Right ventricle myocardium superior (tissue), 1 donor: ENCODE results near the gene DERA. TPM values are rescaled to one million over a fixed set of nuclear protein-coding genes. Genes with fewer than 3 reads are reported as not detected.
"Not testable (repeated sequence)": the region's sequence is repeated elsewhere in the genome, so short reads cannot be mapped to it uniquely, and the experiment has no call there.

Source experiments
- ATAC-seq: fragments of 200-7000 bp; cut with Tn5 transposase; one replicate; pipeline ENCODE4 v1.9.1; 2020; ENCODE audit warnings: mild to moderate bottlenecking; ENCODE audit not compliant: poor library complexity
- DNase-seq: peaks from one replicate; pipeline ENCODE4 v3.0.0-alpha.2; 2020
- intact Hi-C: fragments of 100-400 bp; cut with DNase I; formaldehyde crosslinking; loops from one replicate; pipeline ENCODE4 v1.11.2; 2022
- total RNA-seq: library from RNA; stranded (reverse); fragmentation: NEBNext Ultra II Directional; extraction: Animal tissue kit (Norgen Biotek cat#: 25700); gene quantifications from one replicate; pipeline ENCODE4 v1.2.1, GENCODE V29; 2021
- donor health status: DM: no; HTN: yes; CAD: no; lungs with severe emphysema.

DERA gene
- total RNA-seq, 1 donor from 2014 or later: 15.9 TPM

DNA sequence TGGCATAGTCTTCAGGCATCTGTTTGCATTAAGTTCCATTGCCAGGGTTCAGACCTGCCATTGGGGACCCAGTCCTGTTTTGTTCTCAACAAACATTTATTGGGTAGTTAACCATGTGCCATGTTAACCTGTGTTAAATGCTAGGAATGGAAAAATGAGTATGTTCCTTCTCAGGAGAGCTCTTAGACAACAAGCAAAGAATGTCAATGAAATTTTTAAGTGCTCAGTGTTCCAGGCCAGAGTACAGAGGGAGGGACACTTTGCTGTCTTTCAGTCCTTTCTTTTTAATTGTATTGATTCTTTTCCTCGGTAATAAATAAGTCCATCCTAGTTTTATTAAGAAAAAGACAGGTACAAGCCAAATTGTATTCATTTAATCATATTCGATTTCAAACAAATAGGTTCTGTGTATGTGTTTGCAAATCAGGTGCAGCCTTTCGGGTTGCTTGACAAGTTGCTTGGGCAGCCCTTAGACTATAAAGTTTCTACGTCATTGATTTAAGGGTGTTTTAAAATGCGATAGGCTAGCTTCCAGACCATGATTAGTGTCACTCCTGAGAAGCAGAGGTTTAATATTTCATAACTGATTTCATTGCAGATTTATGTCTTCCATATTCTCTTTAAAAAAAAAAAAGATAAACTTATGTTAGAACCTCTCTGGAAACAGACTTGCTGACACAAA is 123.1 kb downstream of the DERA start:
- DNase-seq (no peak), ATAC-seq (no peak)
- intact Hi-C loops: no loop called here

DNA sequence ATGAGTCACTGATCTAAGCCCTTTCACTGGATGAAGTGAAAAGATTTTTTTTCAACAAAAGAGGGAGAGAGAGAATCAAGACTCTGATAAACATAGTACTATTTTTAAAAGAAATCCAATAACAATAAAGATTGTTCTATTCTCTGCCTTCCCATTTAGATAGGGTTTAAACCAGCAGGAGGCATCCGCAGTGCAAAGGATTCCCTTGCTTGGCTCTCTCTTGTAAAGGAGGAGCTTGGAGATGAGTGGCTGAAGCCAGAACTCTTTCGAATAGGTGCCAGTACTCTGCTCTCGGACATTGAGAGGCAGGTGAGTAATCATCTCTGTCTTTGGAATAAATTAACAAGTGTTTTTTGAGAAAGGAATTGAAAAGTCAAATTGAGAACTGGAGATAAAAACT is 124.9 kb downstream of the DERA start:
- intact Hi-C loops: no loop called here
- DNase-seq: no peak

DNA sequence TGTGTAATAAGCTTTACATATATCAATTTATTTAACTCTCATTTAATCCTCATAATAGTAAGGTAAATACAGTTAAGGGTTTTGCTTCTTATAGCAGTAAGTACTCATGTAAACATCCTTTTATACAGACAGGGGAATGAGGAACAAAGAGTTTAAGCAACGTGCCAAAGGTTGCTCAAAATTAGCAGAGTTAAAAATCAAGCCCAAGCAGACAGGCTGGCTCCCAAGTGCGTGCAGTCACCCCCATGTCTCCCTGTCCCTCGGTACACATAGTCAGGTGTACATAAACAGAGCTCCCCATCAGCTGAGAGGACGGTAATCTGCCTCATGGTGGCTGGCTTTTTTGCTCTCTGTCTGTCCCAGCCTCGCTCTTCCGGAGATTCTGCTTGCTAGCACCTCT is 126.4 kb downstream of the DERA start:
- intact Hi-C loops: no loop called here
- DNase-seq (no peak), ATAC-seq (no peak)

More for the DNA sequence above, 124.9 kb downstream of the DERA start:
- ATAC-seq: no peak

DNA sequence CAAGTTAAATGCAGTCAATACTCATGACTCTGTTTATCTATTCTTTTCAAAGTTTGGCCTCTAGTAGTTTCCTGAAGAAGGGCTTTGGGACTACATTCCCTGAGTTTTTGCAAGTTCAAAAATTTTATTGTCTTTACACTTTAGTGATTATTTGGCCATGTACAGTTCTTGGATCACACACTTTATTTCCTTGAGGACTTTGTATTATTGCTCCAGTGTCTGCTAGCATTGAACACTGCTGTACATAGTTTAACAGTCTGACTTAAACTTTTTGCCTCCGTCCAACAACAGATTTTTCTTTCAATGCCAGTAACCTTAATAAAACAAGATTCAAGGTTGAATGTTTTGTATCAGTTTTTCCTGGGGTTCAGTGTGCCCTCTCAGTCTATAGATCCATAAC is 132.3 kb downstream of the DERA start:
- DNase-seq (no peak), ATAC-seq (no peak)
- intact Hi-C loops: no loop called here

DNA sequence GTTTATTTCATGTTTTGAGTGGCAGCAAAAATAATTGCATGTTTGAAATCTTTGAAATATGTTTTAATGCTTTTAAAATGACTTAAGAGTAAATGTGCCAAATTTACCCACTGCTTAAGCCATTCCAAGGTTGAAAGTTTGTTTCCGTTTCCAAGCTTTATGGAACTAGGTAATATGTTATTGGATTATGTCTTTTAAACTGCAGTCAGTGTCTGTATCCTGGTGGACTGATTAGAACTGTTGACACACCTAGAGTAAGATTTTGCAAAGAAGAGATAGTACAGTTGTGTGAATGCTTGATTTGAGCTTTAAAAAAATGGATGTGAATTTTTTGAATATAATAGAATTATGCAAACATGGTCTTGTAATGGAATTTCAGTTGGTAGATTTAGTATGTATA is 135.1 kb downstream of the DERA start:
- intact Hi-C loops: no loop called here
- no peak for ATAC-seq
- DNase-seq: no peak

DNA sequence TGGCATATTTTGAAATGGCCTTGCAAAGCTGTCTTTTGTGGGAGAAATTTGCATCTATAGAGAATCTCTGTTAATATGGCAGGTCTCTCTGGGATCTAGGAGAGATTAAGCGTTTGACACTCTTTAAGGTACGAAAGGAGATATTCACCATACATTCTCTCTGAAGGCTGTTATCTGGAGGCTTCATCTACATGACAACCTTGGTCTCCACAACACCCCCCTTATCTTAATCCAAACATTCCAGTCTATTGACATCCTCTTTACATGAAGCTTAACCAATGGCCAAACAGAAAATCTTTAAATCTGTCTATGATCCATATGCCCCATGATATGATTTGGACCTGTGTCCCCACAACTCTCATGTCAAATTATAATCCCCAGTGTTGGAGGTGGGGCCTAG is 137.4 kb downstream of the DERA start:
- DNase-seq: no peak
- intact Hi-C loops: no loop called here

DNA sequence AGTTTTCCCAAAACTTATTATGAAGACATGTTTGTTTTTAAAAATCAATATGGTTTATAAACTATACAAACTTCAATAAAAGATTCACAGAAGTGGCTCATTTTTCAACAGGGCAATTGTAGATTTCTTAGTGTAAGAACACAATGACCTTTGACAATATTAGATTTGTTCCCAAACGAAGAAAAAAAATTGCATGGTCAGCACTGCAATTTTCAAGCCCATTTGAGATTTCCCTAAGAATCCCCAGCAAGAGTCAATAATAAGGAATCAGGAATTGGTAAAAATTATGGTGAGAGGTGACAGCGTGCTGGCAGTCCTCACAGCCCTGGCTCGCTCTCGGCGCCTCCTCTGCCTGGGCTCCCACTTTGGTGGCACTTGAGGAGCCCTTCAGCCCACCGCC is 145.8 kb downstream of the DERA start:
- no peak for ATAC-seq
- intact Hi-C loops: no loop called here
- DNase-seq: no peak

More for the DNA sequence above, 137.4 kb downstream of the DERA start:
- ATAC-seq: no peak

DNA sequence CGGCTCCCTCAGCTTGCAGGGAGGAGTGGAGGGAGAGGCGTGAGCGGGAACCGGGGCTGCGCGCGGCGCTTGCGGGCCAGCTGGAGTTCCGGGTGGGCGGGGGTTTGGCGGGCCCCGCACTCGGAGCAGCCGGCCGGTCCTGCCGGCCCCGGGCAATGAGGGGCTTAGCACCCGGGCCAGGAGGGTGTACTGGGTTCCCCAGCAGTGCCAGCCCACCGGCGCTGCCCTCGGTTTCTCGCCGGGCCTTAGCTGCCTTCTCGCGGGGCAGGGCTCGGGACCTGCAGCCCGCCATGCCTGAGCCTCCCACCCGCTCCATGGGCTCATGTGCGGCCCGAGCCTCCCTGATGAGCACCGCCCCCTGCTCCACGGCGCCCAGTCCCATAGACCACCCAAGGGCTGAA is 146.2 kb downstream of the DERA start:
- intact Hi-C loops, DNase-seq, ATAC-seq: not testable (repeated sequence)

DNA sequence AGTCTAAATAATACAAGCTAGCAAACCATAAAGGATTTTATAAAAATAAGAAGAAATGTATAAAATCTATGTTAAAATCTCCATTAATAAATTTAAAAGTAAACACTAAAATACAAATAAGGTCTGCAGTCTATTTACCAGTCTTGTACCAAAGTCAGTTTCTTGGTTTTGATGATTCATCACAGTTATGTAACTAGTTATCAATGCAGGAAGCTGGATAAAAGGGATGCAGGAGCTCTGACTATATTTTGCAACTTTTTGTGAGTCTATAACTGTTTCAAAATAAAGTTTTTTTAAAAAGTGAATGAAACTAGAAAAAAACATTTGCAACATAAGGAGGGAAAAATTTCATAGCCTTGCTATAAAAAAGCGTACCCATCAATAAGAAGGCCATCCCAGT is 151.5 kb downstream of the DERA start:
- intact Hi-C loops: no loop called here
- ATAC-seq (no peak), DNase-seq (no peak)

DNA sequence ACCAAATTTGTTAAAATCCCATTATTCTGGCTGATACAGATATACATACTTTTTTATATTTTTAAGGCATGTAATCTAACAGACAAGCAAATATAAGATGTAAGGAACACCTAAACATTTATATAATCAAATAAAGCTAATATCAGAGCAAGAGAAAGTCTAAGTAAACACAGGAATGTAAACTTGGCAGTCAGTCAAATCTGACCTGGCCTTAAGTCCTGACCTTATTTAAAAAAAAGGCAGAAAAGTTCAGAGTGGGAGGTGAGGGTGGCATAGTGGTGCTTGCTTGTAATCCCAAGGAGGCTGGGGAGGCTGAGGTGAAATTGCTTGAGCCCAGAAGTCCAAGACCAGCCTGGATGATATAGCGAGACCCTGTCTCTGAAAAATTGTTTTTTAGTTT is 152.6 kb downstream of the DERA start:
- intact Hi-C loops: no loop called here
- DNase-seq: no peak
- no peak for ATAC-seq

DNA sequence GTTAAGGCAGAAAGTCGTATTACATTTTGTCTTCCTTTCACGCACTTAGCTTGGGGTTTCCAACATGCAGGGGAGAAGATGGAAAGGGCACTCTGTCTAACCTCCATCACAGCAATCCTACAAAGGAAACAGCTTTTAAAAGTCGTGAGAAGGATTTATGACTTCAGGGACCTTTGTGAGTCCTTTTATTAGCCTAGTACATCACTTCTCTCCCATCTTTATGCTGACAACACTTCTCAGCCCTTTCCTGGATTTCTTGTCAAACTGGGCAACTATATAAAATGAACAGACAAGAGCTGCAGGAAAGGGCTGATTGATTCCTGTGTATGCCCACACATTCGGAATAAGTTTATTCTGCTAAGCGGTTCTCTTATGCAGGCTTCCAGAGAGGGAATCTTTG is 159.0 kb downstream of the DERA start:
- ATAC-seq: no peak
- no peak for DNase-seq
- intact Hi-C loops: no loop called here

DNA sequence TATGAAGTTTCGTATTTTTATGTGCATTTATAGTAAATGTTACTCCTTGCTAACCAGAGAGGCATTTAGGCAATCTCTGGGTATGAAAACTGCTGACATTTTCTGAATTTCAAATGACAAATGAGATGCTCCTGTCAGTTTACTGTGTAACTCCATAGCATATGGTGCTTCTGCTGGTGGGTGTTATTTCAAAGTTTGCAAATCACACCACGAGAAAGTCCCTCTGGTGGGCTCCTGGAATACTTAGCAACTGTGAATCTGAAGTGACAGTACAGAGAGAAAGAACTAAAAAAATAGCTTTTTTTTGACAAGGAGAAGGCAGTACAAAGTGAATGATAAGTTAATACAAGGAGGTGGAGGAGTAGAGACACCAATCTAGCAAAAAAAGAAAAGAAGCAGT is 161.5 kb downstream of the DERA start:
- ATAC-seq (no peak), DNase-seq (no peak)
- intact Hi-C loops: no loop called here

DNA sequence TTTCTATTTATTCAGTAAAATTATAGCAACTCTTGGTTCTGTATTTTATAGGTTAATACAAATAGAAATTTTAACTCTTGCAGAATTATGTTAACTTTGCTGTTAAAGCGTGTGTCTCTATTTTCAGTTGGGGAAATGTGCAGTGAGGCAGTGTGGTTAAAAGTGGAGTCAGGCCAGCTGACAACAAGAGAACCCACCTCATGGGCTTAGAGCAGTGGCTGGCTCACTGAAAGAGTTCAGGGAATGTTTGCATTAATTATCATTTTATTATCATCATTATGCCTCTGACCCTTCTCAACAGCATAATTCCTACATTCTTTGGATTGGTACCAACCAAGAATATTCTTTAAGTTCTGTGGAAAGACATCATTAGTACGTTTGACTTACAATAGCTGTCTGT is 163.8 kb downstream of the DERA start:
- ATAC-seq (no peak), DNase-seq (no peak)
- intact Hi-C loops: no loop called here

DNA sequence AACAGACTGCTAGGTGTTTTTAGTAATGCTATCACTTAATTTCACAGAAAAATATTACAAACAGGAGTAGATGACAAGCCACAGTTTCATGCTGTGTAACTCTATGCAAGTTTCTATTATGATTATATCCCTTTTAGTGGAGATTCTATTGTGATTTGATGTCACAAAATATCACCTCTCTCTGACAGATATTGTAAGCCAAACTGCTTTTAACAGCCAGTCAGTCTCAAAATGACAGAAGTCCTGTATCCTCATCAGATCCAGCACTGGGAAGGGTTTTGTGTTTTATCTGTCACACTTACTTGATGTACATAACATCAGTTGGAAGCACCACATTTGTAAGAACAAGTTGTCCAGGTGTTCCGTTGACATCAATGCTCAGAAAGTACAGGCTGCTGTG is 164.8 kb downstream of the DERA start:
- intact Hi-C loops: no loop called here
- no peak for ATAC-seq
- no peak for DNase-seq

DNA sequence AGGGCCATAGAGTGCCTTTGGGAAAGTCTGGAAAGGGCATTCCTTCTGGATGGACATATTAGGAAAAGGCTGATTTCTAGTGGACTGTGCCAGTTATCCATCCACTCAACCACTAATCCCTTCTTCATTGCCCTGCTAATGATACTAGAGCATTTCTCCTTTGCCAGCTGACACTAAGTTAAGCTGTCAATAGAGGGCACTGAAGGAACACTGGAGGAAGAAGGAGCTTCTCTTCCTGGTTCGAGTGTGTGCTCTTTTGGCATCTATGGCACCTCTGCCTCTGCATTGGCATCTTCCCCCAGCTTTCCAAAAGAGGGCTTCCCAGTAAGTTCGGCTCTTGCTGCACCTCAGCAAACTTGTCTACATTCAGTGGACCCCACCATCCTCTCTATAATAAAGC is 165.4 kb downstream of the DERA start:
- intact Hi-C loops: no loop called here
- DNase-seq (no peak), ATAC-seq (no peak)

DNA sequence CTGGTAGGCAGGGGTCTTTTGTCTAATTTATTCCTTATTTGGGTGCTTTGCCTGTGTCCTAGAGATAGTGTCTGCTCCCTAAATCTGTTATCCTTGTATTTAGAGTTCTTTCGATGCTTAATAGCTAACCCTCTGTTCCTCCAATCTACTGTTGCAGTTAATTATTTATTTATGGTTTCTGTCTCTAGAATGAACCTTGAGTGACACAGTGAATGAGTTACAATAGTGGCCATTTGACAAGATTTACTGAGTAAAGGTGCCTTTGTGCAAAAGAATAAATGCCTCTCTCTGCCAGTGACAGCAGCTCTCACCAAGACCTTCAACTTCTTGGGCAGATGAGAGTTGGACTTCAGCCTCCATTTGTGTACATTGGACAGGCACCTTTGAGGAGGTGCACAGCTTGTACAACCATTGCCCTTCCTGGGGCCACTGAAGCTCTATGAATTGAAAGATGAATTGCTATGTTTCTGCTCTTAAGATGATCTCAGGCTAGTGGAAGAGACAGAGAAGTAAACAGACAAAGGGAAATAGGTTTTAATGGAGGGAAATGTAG is 165.9 kb downstream of the DERA start:
- intact Hi-C loops: no loop called here
- ATAC-seq: no peak
- no peak for DNase-seq

DNA sequence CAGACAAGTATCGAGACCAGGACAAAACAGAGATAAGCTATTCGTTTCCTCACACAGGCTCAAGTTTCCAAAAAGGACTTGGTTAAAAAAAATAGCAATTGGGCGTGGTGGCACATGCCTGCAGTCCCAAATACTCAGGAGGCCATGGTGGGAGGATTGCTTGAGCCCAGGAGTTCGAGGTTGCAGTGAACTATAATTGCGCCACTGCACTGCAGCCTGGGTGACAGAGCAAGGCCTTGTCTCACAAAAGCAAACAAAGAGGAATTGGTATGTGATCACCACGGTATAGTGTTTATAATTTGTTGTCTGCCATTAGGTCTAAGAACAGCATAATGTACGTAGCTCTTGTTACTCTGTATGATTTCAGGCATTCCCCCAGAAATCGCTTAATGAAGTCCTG is 175.3 kb downstream of the DERA start:
- ATAC-seq: no peak
- no peak for DNase-seq
- intact Hi-C loops: no loop called here

DNA sequence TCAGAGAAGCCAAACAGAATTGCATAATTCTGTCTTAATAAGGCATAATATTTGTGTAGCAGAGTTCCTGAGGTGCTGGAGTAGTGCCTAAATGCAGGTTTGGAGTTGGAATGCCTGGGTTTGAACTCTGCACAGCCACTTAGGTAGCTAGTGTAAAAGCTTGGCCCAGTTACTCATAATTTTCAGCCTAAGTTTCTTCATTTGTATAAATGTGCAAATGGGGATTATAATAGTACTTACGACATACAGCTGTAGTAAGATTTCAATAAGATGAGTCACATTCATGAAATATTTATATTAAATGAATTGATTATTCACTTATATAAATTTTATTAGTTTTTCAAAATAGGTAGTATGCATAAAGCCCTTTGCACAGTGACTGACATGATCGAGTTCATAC is 175.8 kb downstream of the DERA start:
- intact Hi-C loops: no loop called here
- DNase-seq (no peak), ATAC-seq (no peak)
